GM18519 (cell line): ENCODE data around the gene PTPRD.
A peak's percentile ranks its signal among the peaks of the same experiment; 100 is the strongest.
"Not testable (repeated sequence)": the region's sequence is repeated elsewhere in the genome, so short reads cannot be mapped to it uniquely, and the experiment has no call there.

Source experiments
- ATAC-seq: cut with Tn5 transposase; IDR thresholded peaks from one replicate; pipeline ENCODE4 v1.9.1; 2021; ENCODE audit warnings: mild to moderate bottlenecking, moderate library complexity; ENCODE audit not compliant: unreplicated experiment, low FRiP score

PTPRD gene

GRCh38 chr9:9998491-9999287 is 614.1 kb downstream of the PTPRD start:
- ATAC-seq = no peak

GRCh38 chr9:9997585-9997984 is 615.2 kb downstream of the PTPRD start:
- no peak for ATAC-seq

DNA sequence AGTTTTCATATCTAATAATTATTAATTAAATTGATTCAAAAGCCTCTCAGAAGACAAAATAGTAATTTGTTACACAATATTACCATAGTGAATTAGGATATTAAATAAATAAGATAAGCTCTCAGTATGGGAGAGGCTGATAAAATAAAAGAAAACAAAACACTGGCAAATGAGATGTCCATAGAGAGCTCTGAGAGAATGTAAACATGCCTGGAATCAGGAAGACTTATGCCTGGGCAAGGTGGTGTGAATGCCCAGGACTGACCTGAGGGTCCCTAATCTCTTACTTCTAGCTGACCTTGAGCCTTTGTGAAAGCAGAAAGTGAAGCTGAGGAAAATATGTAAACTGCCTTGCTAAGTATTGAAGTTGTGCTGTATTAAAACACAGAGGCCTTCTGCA is 616.5 kb downstream of the PTPRD start:
- ATAC-seq = no peak

DNA sequence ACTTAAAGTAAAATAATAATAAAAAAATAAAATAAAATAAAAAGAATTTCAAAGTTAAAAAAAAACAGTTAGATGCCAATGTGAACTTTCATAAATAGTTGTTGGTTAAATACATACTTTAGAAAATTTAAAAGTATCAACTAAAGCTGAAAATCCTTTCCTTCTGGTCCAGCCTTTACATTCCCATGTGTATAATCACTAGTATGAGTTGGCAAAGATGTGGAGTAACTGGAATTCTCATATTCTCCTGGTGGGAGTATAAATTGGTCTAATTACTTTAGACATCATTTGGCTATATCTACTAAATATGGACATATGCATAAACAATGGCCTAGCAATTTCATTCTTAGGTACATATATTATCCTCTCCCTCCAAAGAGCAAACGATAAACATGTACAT is 619.9 kb downstream of the PTPRD start:
- no peak for ATAC-seq

GRCh38 chr9:9973062-9973461 is 639.7 kb downstream of the PTPRD start:
- no peak for ATAC-seq

- ATAC-seq = no peak
Measured at GRCh38 chr9:9970514-9970913, 642.3 kb downstream of the PTPRD start.

DNA sequence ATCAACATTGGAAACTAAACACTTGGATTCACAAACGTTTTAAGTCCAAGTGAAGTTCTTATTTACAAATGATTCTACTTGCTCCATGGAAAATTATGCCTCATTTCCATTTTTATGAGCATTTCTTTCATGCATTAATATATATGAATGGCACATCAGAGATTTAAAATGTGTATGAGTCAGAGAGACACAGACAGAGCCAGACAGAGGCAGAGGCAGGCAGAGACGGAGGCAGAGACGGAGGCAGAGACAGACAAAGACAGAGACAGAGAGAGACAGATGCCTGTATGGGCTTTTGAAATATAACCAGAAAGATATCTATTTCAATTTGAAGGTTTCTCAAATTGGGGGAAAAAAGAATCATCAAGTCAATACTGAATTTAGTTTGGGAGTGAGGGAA is 649.0 kb downstream of the PTPRD start:
- no peak for ATAC-seq

DNA sequence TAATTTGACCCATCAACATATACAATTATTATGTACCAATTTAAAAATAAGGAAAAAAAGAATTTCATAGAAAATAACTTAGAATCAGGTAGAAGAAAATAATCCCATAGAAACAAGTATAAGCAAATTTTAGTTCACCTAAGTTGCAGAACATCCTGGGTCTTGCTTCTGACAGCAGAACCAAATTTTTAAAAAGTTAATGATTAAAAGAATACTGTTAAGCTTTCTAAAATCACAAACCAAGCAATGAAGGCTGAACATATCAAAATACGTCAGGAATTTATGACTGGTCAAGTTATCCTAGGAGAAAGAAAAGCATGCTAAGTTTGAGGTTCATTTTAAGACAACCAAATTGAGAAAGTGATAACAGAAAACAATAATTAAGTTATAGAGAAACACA is 650.9 kb downstream of the PTPRD start:
- ATAC-seq = no peak

DNA sequence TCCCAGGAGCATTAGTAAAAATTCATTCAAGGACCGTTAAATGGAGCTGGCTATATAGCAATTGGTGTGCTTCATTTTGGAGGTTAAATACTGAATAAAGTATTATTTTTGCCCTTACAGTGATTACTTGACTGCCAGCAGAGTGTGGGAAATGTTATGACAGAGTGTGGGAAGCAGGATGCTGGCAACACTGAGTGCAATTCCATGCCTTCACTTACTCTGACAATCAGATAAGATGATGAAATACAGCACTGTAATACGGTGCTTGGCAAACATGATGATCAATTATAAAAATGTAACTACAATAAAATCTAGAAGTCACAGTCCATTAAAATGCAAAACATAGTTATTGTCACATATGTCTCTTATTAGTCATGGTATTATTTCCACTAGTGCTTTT is 651.3 kb downstream of the PTPRD start:
- ATAC-seq = no peak

- no peak for ATAC-seq
Measured at GRCh38 chr9:9951556-9952160, 661.1 kb downstream of the PTPRD start.

- no peak for ATAC-seq
Measured at GRCh38 chr9:9950813-9951212, 662.0 kb downstream of the PTPRD start.

- ATAC-seq = no peak
Measured at GRCh38 chr9:9949978-9950377, 662.8 kb downstream of the PTPRD start.

- ATAC-seq = no peak
Measured at GRCh38 chr9:9949368-9949767, 663.4 kb downstream of the PTPRD start.

GRCh38 chr9:9945966-9946365 is 666.8 kb downstream of the PTPRD start:
- ATAC-seq = no peak

GRCh38 chr9:9942764-9943424 is 669.9 kb downstream of the PTPRD start:
- ATAC-seq = peak; percentile 87

- no peak for ATAC-seq
Measured at GRCh38 chr9:9938432-9938831, 674.4 kb downstream of the PTPRD start.

DNA sequence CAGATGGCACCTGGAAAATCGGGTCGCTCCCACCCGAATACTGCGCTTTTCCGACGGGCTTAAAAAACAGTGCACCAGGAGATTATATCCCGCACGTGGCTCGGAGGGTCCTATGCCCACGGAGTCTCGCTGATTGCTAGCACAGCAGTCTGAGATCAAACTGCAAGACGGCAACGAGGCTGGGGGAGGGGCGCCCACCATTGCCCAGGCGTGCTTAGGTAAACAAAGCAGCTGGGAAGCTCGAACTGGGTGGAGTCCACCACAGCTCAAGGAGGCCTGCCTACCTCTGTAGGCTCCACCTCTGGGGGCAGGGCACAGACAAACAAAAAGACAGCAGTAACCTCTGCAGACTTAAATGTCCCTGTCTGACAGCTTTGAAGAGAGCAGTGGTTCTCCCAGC is 681.3 kb downstream of the PTPRD start:
- ATAC-seq = not testable (repeated sequence)

DNA sequence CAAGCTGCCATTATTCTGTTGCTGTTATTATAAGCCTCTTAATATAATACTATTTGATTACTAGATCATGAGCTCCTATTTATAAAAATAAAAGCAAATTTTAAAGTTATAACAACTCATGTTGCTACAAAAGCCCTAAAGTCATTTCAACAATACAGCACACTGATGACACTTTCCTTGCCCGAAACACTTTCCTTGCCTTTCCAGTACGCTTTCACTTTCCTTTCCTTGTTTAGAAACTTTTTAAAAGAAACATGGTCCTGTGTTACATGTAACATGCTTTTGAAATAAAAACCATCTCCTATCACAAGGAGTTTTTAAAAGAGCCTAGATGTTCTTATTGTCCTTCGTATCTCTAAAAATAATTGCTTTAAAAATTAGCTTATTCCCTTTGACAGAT is 688.4 kb downstream of the PTPRD start:
- no peak for ATAC-seq

DNA sequence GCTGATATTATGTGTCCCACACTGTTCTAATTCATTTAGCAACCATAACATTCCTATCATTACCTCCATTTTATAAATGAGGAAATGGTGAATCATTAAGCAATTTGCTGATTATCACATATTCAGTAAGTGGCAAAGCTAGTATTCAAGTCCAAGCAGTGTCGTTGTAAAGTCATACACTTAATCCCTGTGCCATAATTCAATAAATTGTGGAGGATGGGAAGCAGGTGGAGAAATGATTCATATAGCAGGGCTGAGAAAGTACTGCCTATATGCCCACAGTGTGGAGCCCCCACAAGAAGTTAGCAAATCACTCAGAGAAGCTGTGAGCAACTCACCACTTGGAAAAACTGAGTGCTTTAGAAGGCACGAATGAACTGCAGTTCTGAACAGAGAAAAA is 691.0 kb downstream of the PTPRD start:
- no peak for ATAC-seq

DNA sequence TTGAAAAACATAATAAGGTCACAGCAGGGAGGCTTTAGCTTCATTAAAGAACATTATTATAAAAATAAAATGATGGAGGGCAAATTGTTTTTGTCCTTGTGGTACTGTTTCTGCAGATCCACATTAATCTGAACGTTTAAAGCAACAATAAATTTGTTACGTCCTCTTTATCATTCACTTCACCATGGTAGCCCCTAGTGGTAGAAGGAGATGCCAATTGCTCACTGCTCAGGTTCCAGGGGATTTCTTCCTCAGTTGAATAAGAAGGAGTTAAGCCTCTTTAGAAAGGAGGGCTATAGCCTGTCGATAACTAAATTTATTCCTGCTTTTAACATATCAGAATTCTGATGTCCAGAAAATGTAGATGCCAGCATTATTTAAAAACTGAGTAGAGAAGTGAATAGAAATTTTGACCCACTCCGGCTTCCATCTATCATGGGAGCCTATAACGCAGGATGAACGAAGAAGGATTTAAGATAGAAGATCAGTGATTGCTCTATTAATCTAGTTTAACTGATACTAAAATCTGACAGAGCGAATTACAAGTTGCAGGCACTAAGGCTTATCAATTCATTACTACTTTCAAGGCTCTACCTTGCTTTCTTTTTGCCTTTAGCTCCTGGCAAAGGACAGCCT is 692.3 kb downstream of the PTPRD start:
- no peak for ATAC-seq

DNA sequence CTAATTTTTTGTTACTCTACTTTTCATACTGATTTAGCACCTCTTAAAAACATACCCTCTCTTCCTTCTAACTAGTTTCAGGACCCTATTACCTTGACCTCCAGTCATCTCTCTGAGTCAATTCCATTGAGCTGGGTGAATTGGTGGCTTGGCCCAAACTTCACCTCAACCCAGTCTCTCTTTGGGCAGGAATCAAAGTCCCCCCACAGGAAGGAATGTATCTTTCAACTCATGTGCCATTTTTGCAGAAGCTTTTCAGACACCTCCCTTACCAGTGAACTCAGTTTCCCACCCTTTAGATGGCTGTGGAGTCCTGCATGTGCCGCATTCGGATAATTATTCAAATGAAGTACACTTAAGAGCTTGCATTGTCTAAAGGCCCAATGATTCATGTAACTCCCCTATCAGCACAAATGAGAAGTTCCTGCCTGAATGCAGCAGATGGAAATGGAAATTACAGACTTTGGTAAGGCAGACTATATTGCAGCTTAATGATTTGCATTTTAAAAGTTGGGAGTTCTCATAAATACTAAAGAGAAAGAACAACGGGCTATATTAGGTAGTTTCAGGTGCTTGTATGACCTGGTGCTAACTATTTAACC is 693.5 kb downstream of the PTPRD start:
- no peak for ATAC-seq
